Effector memory CD4-positive, alpha-beta T cell (primary cell): ENCODE data around the gene GRK5.

ENCODE experiments used
- DNase-seq, 3 donors: peaks; one replicate each; pipeline ENCODE4 v3.0.0-alpha.2; 2020
- H3K27ac ChIP-seq: 2 replicates; pipeline ENCODE4 v1.7.0; 2013; ENCODE audit warnings: mild to moderate bottlenecking, low read length, moderate library complexity; ENCODE audit not compliant: insufficient read depth, poor library complexity, severe bottlenecking
- H3K27me3 ChIP-seq: replicated peaks from 2 replicates; pipeline ENCODE4 v1.7.0; 2013; ENCODE audit warnings: mild to moderate bottlenecking, low read length; ENCODE audit not compliant: insufficient read depth, control insufficient read depth, poor library complexity, severe bottlenecking
- H3K36me3 ChIP-seq: 2 replicates; pipeline ENCODE4 v1.7.0; 2013; ENCODE audit warnings: mild to moderate bottlenecking, low read length, moderate library complexity; ENCODE audit not compliant: control insufficient read depth, insufficient read depth
- H3K4me1 ChIP-seq: 2 replicates; pipeline ENCODE4 v1.7.0; 2013; ENCODE audit warnings: low read length, mild to moderate bottlenecking; ENCODE audit not compliant: control insufficient read depth, insufficient read depth, poor library complexity, severe bottlenecking
- H3K4me3 ChIP-seq: 2 replicates; pipeline ENCODE4 v1.7.0; 2013; ENCODE audit warnings: low read length, low read depth, mild to moderate bottlenecking; ENCODE audit not compliant: insufficient read depth, poor library complexity, severe bottlenecking
- H3K9me3 ChIP-seq: 2 replicates; pipeline ENCODE4 v1.7.0; 2013; ENCODE audit warnings: mild to moderate bottlenecking, low read length, moderate library complexity; ENCODE audit not compliant: control insufficient read depth

GRK5 gene

GRCh38 chr10:119371704-119372663 lies 164.6 kb downstream of the GRK5 start:
- no peaks in the 10 kb centered on the region for H3K36me3 ChIP-seq
- H3K27me3 ChIP-seq, result no peaks in the 10 kb centered on the region
- no peak for DNase-seq
- no peaks in the 10 kb centered on the region for H3K4me1 ChIP-seq
- H3K27ac ChIP-seq, result no peak overlapping the region
- H3K9me3 ChIP-seq, result no peaks in the 10 kb centered on the region
- no peak overlapping the region for H3K4me3 ChIP-seq

GRCh38 chr10:119373294-119374102 lies 166.1 kb downstream of the GRK5 start:
- no peaks in the 10 kb centered on the region for H3K4me1 ChIP-seq
- no peaks in the 10 kb centered on the region for H3K9me3 ChIP-seq
- no peaks in the 10 kb centered on the region for H3K36me3 ChIP-seq
- H3K27ac ChIP-seq, result no peak overlapping the region
- DNase-seq, result no peak
- H3K27me3 ChIP-seq, result no peaks in the 10 kb centered on the region
- no peak overlapping the region for H3K4me3 ChIP-seq

DNA sequence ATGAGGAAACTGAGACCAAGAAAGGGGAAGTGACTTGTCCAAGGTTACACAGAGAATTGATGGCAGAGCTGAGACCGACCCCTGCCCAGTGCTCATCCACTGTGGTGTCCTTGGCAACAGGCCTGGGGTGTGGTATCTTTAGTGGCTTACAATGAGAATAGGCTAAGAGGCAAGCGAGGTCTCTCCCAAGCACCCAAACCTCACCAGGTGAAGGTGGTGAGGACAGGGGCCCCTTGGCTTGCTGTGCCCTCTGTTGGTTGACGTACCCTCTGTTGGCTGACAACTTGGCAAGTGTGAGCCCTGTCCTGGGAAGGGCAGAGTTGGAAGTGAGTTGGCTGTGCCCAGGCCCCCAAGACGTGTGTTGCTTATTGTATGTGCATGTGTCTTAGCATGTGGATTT lies 166.9 kb downstream of the GRK5 start:
- no peaks in the 10 kb centered on the region for H3K4me1 ChIP-seq
- no peak overlapping the region for H3K27ac ChIP-seq
- no peak for DNase-seq
- no peaks in the 10 kb centered on the region for H3K36me3 ChIP-seq
- no peaks in the 10 kb centered on the region for H3K27me3 ChIP-seq
- H3K4me3 ChIP-seq, result no peak overlapping the region
- H3K9me3 ChIP-seq, result no peaks in the 10 kb centered on the region

- no peak for DNase-seq
- no peaks in the 10 kb centered on the region for H3K9me3 ChIP-seq
- H3K36me3 ChIP-seq, result peaks cover 6% of the 10 kb centered on the region
- no peaks in the 10 kb centered on the region for H3K4me1 ChIP-seq
- H3K27me3 ChIP-seq, result no peaks in the 10 kb centered on the region
- H3K4me3 ChIP-seq, result no peak overlapping the region
- no peak overlapping the region for H3K27ac ChIP-seq
These were observed 168.4 kb downstream of the GRK5 start for GRCh38 chr10:119375574-119376272.

DNA sequence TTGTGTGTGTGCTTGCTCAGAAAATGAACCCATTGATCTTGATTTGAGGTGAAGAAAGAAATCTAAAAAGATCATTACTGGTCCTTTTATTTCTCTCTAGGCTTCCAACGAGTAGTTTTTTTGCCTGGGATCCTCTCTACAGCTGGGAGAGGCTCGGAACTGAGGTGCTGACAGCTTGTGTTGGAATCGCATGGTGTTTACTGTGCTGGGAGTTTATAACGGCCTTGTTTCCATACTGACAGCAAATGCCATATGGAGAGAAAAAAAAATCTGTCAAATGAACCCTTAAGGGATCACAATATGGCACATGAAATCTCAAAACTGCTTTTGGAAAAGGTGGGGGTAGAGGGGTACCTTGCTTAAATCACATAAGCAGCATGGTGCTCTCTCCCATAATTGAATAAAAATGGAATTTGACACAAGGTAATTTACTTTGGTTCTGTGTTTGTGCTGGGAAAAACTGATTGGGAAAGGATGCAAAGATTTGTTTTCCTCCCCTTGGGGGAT lies 170.1 kb downstream of the GRK5 start:
- no peak for DNase-seq

DNA sequence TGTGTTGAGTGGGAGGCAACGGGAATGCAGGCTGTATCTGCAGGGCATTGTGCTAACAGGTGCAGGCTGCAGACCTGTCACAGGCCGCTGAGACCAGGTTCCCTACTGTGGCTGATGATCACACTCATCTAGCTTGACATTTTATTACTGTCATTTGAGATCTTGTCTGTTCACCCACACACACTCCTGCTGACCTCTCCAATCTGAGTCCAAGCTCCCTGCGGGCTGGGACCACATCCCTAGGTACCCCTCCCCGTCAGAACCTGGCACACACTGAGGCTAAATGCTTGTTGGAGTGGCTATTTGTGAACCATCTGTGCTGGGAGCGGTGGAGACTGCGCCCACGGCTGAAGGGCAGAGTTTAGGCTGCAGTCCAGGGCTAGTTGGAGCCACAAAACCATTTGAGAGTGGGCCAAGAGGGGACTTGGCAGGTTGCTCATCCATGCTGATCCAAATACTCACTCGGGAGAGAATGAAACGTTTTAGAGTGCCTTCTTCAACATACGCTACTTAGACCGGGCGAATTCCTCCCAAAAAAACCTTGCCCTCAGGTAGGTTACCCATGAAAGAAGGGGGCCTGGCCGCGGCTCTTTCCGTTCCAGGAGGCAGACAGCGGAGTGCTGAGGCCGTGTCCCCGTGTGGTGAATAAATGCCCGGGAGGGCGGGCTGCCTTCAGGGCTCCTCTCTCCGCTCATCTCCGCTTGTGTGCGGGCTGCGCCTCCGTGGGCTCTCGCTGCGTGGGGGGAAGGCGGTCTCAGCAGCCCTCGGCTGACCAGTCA lies 170.8 kb downstream of the GRK5 start:
- Histone ChIP-seq H3K9me3 (no peaks in the 10 kb centered on the region), H3K27ac (no peak overlapping the region), H3K27me3 (no peaks in the 10 kb centered on the region), H3K4me1 (no peaks in the 10 kb centered on the region), H3K36me3 (peaks cover 12% of the 10 kb centered on the region), H3K4me3 (no peak overlapping the region)
- no peak for DNase-seq

More for the DNA sequence above, 170.1 kb downstream of the GRK5 start:
- H3K4me1 ChIP-seq, result no peaks in the 10 kb centered on the region
- no peak overlapping the region for H3K4me3 ChIP-seq
- no peaks in the 10 kb centered on the region for H3K9me3 ChIP-seq
- H3K27ac ChIP-seq, result no peak overlapping the region
- peaks cover 12% of the 10 kb centered on the region for H3K36me3 ChIP-seq
- H3K27me3 ChIP-seq, result no peaks in the 10 kb centered on the region

- Histone ChIP-seq H3K27me3 (no peaks in the 10 kb centered on the region), H3K27ac (no peak overlapping the region), H3K9me3 (no peaks in the 10 kb centered on the region), H3K4me3 (no peak overlapping the region), H3K4me1 (no peaks in the 10 kb centered on the region), H3K36me3 (peaks cover 12% of the 10 kb centered on the region)
- DNase-seq, result no peak
These were observed 171.3 kb downstream of the GRK5 start for GRCh38 chr10:119378737-119379067.

GRCh38 chr10:119379466-119380071 lies 172.2 kb downstream of the GRK5 start:
- Histone ChIP-seq H3K27ac (no peak overlapping the region), H3K36me3 (peaks cover 12% of the 10 kb centered on the region), H3K9me3 (no peaks in the 10 kb centered on the region), H3K4me3 (no peak overlapping the region), H3K27me3 (no peaks in the 10 kb centered on the region), H3K4me1 (no peaks in the 10 kb centered on the region)
- no peak for DNase-seq
